Karpas-422 (cell line): ENCODE results near the gene ZNF341. TPM values are rescaled to one million over a fixed set of nuclear protein-coding genes. Genes with fewer than 3 reads are reported as not detected.
A peak's percentile ranks its signal among the peaks of the same experiment; 100 is the strongest.

Experiments
- DNase-seq: peaks from one replicate; pipeline ENCODE4 v3.0.0-alpha.2; 2015
- H2AFZ ChIP-seq: fragments of 200-600 bp; sonication (generic); 2 replicates; pipeline ENCODE4 v1.6.1; 2014; ENCODE audit warnings: antibody characterized with exemption, low read length, mixed read lengths
- H3K27ac ChIP-seq: fragments of 200-600 bp; sonication (generic); 2 replicates; pipeline ENCODE4 v1.5.1; 2014; ENCODE audit warnings: mild to moderate bottlenecking, low read length, moderate library complexity
- H3K27me3 ChIP-seq: fragments of 200-600 bp; sonication (generic); 2 replicates; pipeline ENCODE4 v1.6.1; 2014; ENCODE audit warnings: low read length, mixed read lengths
- H3K36me3 ChIP-seq: fragments of 200-600 bp; sonication (generic); 2 replicates; pipeline ENCODE4 v1.6.1; 2014; ENCODE audit warnings: low read length, mixed read lengths; ENCODE audit not compliant: insufficient read depth
- H3K4me1 ChIP-seq: fragments of 200-600 bp; sonication (generic); 2 replicates; pipeline ENCODE4 v1.6.1; 2014; ENCODE audit warnings: mild to moderate bottlenecking, low read length, mixed read lengths
- H3K4me2 ChIP-seq: fragments of 200-600 bp; sonication (generic); 2 replicates; pipeline ENCODE4 v1.6.1; 2014; ENCODE audit warnings: low read length, low read depth, mild to moderate bottlenecking; ENCODE audit not compliant: poor library complexity, severe bottlenecking
- H3K4me3 ChIP-seq: fragments of 200-600 bp; sonication (generic); 2 replicates; pipeline ENCODE4 v1.5.1; 2014; ENCODE audit warnings: mild to moderate bottlenecking, antibody characterized with exemption, low read length, mixed read lengths
- H3K79me2 ChIP-seq: fragments of 200-600 bp; sonication (generic); 2 replicates; pipeline ENCODE4 v1.6.1; 2014; ENCODE audit warnings: mild to moderate bottlenecking, low read length, mixed read lengths
- H3K9ac ChIP-seq: fragments of 200-600 bp; sonication (generic); 2 replicates; pipeline ENCODE4 v1.6.0; 2014; ENCODE audit warnings: low read length
- H3K9me2 ChIP-seq: fragments of 200-600 bp; sonication (generic), shearing (Covaris generic); replicated peaks from 2 replicates; pipeline ENCODE4 v1.6.0; 2014; ENCODE audit warnings: mild to moderate bottlenecking, low read length, moderate library complexity; ENCODE audit not compliant: insufficient read depth
- H3K9me3 ChIP-seq: fragments of 300-700, 200-600 bp; sonication (generic); 2 replicates; pipeline ENCODE4 v1.6.1; 2014; ENCODE audit warnings: low read length, mixed read lengths
- H4K20me1 ChIP-seq: fragments of 200-600 bp; sonication (generic); 2 replicates; pipeline ENCODE4 v1.6.1; 2014; ENCODE audit warnings: mild to moderate bottlenecking, antibody characterized with exemption, low read length, low read depth; ENCODE audit not compliant: insufficient read depth
- total RNA-seq: library from RNA; depleted of rRNA; stranded (reverse); fragments of >200 nt; shearing (Covaris generic); gene quantifications from 2 replicates; pipeline ENCODE4 v1.2.3, GENCODE V29; 2014; ENCODE audit warnings: low replicate concordance

The ZNF341 gene
- total RNA-seq, 1 experiment from 2014 or later, result 3.0 TPM

- H3K79me2 ChIP-seq, result peaks cover 100% of the 10 kb centered on the region
- no peaks in the 10 kb centered on the region for H3K27me3 ChIP-seq
- H3K36me3 ChIP-seq, result no peaks in the 10 kb centered on the region; the same call in 1 of the 2 replicates
- H3K9me3 ChIP-seq, result no peaks in the 10 kb centered on the region
- no peak overlapping the region for H2AFZ ChIP-seq
- H3K4me1 ChIP-seq, result peaks cover 64% of the 10 kb centered on the region
- no peak overlapping the region; the same call in 1 of the 2 replicates for H3K27ac ChIP-seq
- no peak overlapping the region for H3K4me2 ChIP-seq
- no peak overlapping the region for H3K4me3 ChIP-seq
- H4K20me1 ChIP-seq, result peaks cover 36% of the 10 kb centered on the region
- no peaks in the 10 kb centered on the region for H3K9me2 ChIP-seq
- H3K9ac ChIP-seq, result no peak overlapping the region
- no peak for DNase-seq
Observed at GRCh38 chr20:33816191-33816590, 84.4 kb downstream of the ZNF341 start.

GRCh38 chr20:33817411-33817810 is 85.6 kb downstream of the ZNF341 start:
- Histone ChIP-seq H3K27ac (no peak overlapping the region), H3K9me2 (no peaks in the 10 kb centered on the region), H3K27me3 (no peaks in the 10 kb centered on the region), H3K9ac (no peak overlapping the region), H3K9me3 (no peaks in the 10 kb centered on the region), H3K4me2 (no peak overlapping the region), H3K79me2 (peaks cover 98% of the 10 kb centered on the region), H4K20me1 (peaks cover 36% of the 10 kb centered on the region), H2AFZ (no peak overlapping the region), H3K4me1 (peaks cover 62% of the 10 kb centered on the region), H3K4me3 (no peak overlapping the region), H3K36me3 (no peaks in the 10 kb centered on the region; the same call in 1 of the 2 replicates)
- no peak for DNase-seq

- H3K4me3 ChIP-seq, result no peak overlapping the region
- no peaks in the 10 kb centered on the region for H3K9me2 ChIP-seq
- H3K4me1 ChIP-seq, result peaks cover 48% of the 10 kb centered on the region
- H3K27ac ChIP-seq, result peak overlapping the region; percentile 2; the same call in 1 of the 2 replicates
- H2AFZ ChIP-seq, result no peak overlapping the region
- H3K79me2 ChIP-seq, result peaks cover 97% of the 10 kb centered on the region
- H4K20me1 ChIP-seq, result peaks cover 48% of the 10 kb centered on the region
- H3K9ac ChIP-seq, result no peak overlapping the region
- no peaks in the 10 kb centered on the region for H3K27me3 ChIP-seq
- H3K36me3 ChIP-seq, result no peaks in the 10 kb centered on the region; the same call in 1 of the 2 replicates
- H3K9me3 ChIP-seq, result no peaks in the 10 kb centered on the region
- no peak overlapping the region for H3K4me2 ChIP-seq
- no peak for DNase-seq
Observed at GRCh38 chr20:33819456-33819855, 87.7 kb downstream of the ZNF341 start.

- Histone ChIP-seq H3K9me2 (no peaks in the 10 kb centered on the region), H4K20me1 (peaks cover 49% of the 10 kb centered on the region), H3K4me3 (no peak overlapping the region), H3K27me3 (no peaks in the 10 kb centered on the region), H3K4me1 (peaks cover 48% of the 10 kb centered on the region), H3K79me2 (peaks cover 97% of the 10 kb centered on the region), H3K9ac (no peak overlapping the region), H3K9me3 (no peaks in the 10 kb centered on the region), H3K36me3 (no peaks in the 10 kb centered on the region; the same call in 1 of the 2 replicates), H2AFZ (no peak overlapping the region), H3K27ac (no peak overlapping the region), H3K4me2 (no peak overlapping the region)
- no peak for DNase-seq
Observed at GRCh38 chr20:33820362-33820761, 88.6 kb downstream of the ZNF341 start.

GRCh38 chr20:33821270-33821836 is 89.6 kb downstream of the ZNF341 start:
- DNase-seq, result no peak
- peaks cover 44% of the 10 kb centered on the region for H3K4me1 ChIP-seq
- H4K20me1 ChIP-seq, result peaks cover 41% of the 10 kb centered on the region

GRCh38 chr20:33822423-33822822 is 90.6 kb downstream of the ZNF341 start:
- no peak for DNase-seq
- Histone ChIP-seq H3K9me3 (no peaks in the 10 kb centered on the region), H4K20me1 (peaks cover 42% of the 10 kb centered on the region), H3K9me2 (no peaks in the 10 kb centered on the region), H3K4me1 (peaks cover 44% of the 10 kb centered on the region), H3K9ac (no peak overlapping the region), H3K79me2 (peaks cover 97% of the 10 kb centered on the region), H3K4me3 (no peak overlapping the region), H2AFZ (no peak overlapping the region), H3K36me3 (no peaks in the 10 kb centered on the region), H3K27me3 (no peaks in the 10 kb centered on the region), H3K27ac (no peak overlapping the region), H3K4me2 (no peak overlapping the region)

More at GRCh38 chr20:33821270-33821836, 89.6 kb downstream of the ZNF341 start:
- Histone ChIP-seq H3K9me2 (no peaks in the 10 kb centered on the region), H3K4me3 (no peak overlapping the region), H3K36me3 (no peaks in the 10 kb centered on the region), H3K4me2 (no peak overlapping the region), H3K27me3 (no peaks in the 10 kb centered on the region), H3K79me2 (peaks cover 97% of the 10 kb centered on the region), H3K9ac (no peak overlapping the region), H3K27ac (no peak overlapping the region), H3K9me3 (no peaks in the 10 kb centered on the region), H2AFZ (no peak overlapping the region)

DNA sequence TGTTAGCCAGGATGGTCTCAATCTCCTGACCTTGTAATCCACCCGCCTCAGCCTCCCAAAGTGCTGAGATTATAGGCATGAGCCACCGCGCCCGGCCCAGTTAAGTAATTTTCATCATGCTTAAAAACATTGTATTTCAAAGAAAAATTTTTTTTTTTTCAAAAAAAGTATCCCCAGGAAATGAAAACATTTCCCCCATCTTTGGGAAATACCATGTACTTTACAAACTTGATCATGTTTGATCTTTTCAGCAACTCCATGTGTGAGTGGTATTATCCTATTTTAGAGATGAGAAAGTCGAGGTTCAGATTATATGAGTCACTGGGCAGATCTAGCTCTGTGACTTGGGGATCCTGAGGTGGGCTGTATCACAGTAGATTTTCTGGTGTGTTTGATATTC is 91.2 kb downstream of the ZNF341 start:
- H3K4me1 ChIP-seq, result peaks cover 44% of the 10 kb centered on the region

GRCh38 chr20:33824852-33825251 is 93.1 kb downstream of the ZNF341 start:
- Histone ChIP-seq H3K4me1 (peaks cover 40% of the 10 kb centered on the region), H2AFZ (no peak overlapping the region), H3K27ac (no peak overlapping the region), H3K9ac (no peak overlapping the region), H3K4me2 (no peak overlapping the region), H3K4me3 (no peak overlapping the region), H3K9me3 (no peaks in the 10 kb centered on the region), H3K36me3 (no peaks in the 10 kb centered on the region), H3K27me3 (no peaks in the 10 kb centered on the region), H4K20me1 (peaks cover 37% of the 10 kb centered on the region; the same call in 1 of the 2 replicates), H3K9me2 (no peaks in the 10 kb centered on the region), H3K79me2 (peaks cover 97% of the 10 kb centered on the region)
- DNase-seq, result no peak

More for the DNA sequence above, 91.2 kb downstream of the ZNF341 start:
- H3K4me3 ChIP-seq, result no peak overlapping the region
- H3K4me2 ChIP-seq, result no peak overlapping the region
- no peak overlapping the region for H3K9ac ChIP-seq
- H3K36me3 ChIP-seq, result no peaks in the 10 kb centered on the region
- H2AFZ ChIP-seq, result no peak overlapping the region
- DNase-seq, result no peak
- no peaks in the 10 kb centered on the region for H3K9me3 ChIP-seq
- no peaks in the 10 kb centered on the region for H3K27me3 ChIP-seq
- peaks cover 97% of the 10 kb centered on the region for H3K79me2 ChIP-seq
- peaks cover 38% of the 10 kb centered on the region for H4K20me1 ChIP-seq
- H3K27ac ChIP-seq, result no peak overlapping the region
- no peaks in the 10 kb centered on the region for H3K9me2 ChIP-seq
